HG02642 (cell line): ENCODE results near the gene ST6GALNAC5.

Experiments used
- ATAC-seq: cut with Tn5 transposase; IDR thresholded peaks from one replicate; pipeline ENCODE4 v1.9.1; 2021; ENCODE audit warnings: mild to moderate bottlenecking; ENCODE audit not compliant: unreplicated experiment, poor library complexity

The ST6GALNAC5 gene

DNA sequence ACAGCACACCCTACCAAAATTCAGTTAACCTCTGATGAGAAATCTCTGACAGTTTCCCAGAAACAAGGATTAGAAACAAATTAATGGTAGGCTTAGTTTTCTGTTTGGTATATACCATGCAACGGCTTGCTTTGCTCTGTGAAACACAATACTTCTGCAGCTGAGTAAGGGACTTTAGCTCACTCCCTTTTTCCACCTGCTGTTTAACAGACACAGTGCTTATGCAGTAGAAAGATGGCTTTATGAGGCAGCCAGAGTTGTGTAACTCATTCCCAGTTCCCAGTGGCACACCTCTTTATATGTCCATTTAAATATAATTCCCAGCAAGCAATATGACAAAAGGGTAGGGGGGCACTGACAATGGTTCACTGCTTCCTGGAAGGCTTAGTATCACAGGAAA is 228.0 kb downstream of the ST6GALNAC5 start:
- no peak for ATAC-seq

DNA sequence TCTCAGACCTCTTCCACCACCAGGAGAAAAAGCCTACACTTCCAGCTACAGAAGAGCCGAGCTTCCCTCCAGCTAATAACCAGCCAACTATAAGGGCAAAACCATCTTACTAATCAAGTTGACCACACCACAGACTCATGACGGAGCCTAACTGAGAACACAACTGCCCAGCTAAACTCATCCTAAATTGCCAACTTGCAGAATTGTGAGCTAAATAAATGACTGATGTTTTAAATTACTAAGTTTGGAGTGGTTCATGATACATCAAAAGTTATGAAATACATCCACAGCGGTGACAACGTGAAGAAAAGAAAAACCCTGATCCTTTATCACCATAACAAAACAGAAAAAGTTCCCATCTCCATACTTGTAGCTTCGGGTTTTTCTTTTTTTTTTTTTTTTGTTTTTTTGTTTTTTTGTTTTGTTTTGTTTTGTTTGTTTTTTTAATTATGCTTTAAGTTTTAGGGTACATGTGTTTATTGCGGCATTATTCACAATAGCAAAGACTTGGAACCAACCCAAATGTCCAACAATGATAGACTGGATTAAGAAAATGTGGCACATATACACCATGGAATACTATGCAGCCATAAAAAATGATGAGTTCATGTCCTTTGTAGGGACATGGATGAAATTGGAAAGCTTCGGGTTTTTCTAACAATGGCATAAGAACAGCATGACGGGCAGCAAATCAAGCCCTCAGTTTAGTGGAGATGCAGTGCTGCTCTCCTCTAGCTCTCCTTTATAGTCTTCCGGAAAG is 229.4 kb downstream of the ST6GALNAC5 start:
- ATAC-seq = no peak

- no peak for ATAC-seq
These were observed 233.6 kb downstream of the ST6GALNAC5 start for GRCh38 chr1:77100875-77101274.

DNA sequence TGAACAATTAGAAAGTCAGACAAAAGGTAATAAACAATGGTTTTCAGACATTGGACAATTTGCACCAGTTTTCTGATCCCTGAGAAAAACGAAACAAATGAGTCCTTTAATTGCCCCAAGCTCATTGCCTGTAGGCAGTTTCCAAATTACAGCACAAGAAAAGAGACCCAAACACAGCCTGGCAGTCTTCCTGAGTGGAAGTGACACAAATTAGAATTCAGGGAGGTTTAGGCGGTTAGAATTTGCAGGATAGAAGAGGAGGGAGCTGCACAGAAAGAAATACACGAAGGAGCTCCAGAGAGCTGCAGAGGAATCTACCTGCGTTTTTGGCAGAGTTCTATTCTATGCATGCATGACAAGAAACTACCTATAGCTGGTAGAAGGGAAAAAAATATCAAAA is 236.2 kb downstream of the ST6GALNAC5 start:
- no peak for ATAC-seq

- ATAC-seq = no peak
These were observed 237.4 kb downstream of the ST6GALNAC5 start for GRCh38 chr1:77104672-77105071.
